ENCODE results near the gene NPBWR2.

NPBWR2 gene

DNA sequence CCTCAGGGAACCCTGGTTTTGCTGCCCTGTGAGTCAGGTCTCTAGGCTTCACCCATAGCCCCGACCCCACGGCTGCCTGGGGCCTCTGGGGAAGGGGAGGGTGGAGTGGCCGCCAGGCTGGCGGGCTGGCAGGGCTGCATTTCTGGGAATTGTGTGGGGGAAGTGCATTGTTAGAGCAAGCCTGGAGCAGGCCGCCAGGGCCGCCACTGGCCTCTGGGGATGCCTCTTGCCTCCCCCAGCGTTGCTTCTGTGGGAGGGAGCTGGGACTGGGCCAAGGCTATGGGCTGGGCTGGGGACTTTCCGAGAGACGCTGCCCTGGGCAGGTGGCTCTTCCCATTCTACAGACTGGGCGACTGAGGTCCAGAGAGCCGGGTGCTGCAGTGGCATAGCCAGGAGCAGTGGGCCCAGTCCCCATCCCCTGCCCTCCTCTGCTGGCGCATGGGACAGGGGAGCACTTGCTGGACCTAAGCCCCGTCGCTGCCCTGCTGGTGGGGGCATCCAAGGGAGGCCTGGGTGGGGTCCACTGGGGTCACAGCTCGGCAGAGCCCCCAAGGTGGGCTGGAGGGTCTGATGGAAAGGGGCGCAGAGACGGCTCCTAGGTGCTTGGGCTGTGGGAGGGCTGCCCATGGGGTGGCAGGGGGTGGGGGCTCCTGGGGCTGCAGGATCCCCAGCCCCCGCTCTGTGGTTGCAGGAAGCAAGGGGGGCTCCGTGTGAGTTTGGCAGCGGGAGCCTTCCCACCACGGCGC, 51.3 kb downstream of the NPBWR2 start:
- H3K4me3 ChIP-seq (ENCODE audit: low read length) = no peak overlapping the region
- peaks cover 15% of the 10 kb centered on the region for H3K27me3 ChIP-seq (ENCODE audit: control insufficient read depth, insufficient read depth, low read length)
- H3K36me3 ChIP-seq (ENCODE audit: control insufficient read depth, insufficient read depth, low read length) = no peaks in the 10 kb centered on the region
- no peaks in the 10 kb centered on the region for H3K4me1 ChIP-seq (ENCODE audit: control insufficient read depth, insufficient read depth, low read length)
- H3K9ac ChIP-seq (ENCODE audit: low read length) = no peak overlapping the region
- no peak overlapping the region for H3K27ac ChIP-seq (ENCODE audit: low read depth, low read length)

GRCh38 chr20:64055396-64055892, 51.9 kb downstream of the NPBWR2 start:
- Histone ChIP-seq H3K9ac (ENCODE audit: low read length) (no peak overlapping the region), H3K4me1 (ENCODE audit: control insufficient read depth, insufficient read depth, low read length) (no peaks in the 10 kb centered on the region), H3K4me3 (ENCODE audit: low read length) (no peak overlapping the region), H3K27me3 (ENCODE audit: control insufficient read depth, insufficient read depth, low read length) (peaks cover 21% of the 10 kb centered on the region), H3K36me3 (ENCODE audit: control insufficient read depth, insufficient read depth, low read length) (no peaks in the 10 kb centered on the region), H3K27ac (ENCODE audit: low read depth, low read length) (no peak overlapping the region)

GRCh38 chr20:64053841-64054661, 53.3 kb downstream of the NPBWR2 start:
- Histone ChIP-seq H3K27ac (ENCODE audit: low read depth, low read length) (peak overlapping the region; percentile 32), H3K9ac (ENCODE audit: low read length) (no peak overlapping the region), H3K27me3 (ENCODE audit: control insufficient read depth, insufficient read depth, low read length) (peaks cover 26% of the 10 kb centered on the region), H3K4me1 (ENCODE audit: control insufficient read depth, insufficient read depth, low read length) (no peaks in the 10 kb centered on the region), H3K4me3 (ENCODE audit: low read length) (no peak overlapping the region), H3K36me3 (ENCODE audit: control insufficient read depth, insufficient read depth, low read length) (no peaks in the 10 kb centered on the region)

Data from rectal smooth muscle tissue (tissue), 1 donor.